ENCODE data around the gene SLC25A48.

DNA sequence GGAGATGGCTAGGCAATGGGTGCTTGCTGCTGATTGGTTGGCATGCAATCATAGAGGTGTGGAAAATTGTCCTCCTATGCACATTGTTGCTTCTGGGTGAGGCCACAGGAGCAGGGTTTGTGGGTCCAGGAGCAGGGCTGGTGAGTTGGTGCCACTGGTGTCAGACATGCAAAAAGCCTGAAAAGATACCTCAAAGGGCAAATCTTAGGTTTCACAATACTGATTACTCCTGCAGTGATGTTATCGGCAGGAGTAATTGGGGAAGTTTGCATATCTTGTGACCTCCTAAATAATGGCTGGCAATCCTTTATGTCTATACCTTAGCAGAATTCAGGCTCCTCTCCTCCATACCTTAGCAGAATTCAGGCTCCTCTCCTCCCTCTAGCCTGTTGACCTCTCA lies 25.2 kb downstream of the SLC25A48 start:
- TF ChIP-seq POLR2AphosphoS5 (IDR thresholded peaks at IDR 0.05; ENCODE audit: low read depth, low read length) (no peak), TAF1 (IDR thresholded peaks at IDR 0.05; ENCODE audit: low read depth, low read length) (no peak), POU2F2 (IDR thresholded peaks at IDR 0.05; ENCODE audit: low read depth, low read length) (no peak)

Measured in GM12891 (cell line).